RPMI8226 (cell line): Measurements from ENCODE around the gene BCL2L12.

Source experiments
- DNase-seq: peaks from one replicate; pipeline ENCODE4 v3.0.0-alpha.2; 2015

BCL2L12 gene

DNA sequence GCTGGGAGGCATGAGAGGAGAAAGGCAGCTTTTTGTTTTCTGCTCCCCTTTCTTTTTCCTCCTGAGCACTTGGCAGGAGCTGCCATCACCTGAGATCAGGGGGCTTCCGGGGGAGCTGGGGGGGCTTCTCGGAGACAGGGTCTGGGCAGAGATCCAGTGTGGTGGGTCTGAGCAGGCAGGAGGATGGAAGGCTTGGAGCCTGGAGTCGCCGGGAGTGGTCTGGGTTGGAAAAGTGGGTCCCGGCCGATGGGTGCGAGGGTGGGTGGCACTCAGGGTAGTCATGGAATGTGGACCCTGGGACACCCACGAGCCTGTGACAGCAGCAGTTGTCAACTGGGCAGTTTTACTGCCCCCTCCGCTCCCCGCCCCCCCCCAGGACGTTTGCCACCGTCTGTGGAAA lies 21.4 kb downstream of the BCL2L12 start:
- DNase-seq = no peak

DNA sequence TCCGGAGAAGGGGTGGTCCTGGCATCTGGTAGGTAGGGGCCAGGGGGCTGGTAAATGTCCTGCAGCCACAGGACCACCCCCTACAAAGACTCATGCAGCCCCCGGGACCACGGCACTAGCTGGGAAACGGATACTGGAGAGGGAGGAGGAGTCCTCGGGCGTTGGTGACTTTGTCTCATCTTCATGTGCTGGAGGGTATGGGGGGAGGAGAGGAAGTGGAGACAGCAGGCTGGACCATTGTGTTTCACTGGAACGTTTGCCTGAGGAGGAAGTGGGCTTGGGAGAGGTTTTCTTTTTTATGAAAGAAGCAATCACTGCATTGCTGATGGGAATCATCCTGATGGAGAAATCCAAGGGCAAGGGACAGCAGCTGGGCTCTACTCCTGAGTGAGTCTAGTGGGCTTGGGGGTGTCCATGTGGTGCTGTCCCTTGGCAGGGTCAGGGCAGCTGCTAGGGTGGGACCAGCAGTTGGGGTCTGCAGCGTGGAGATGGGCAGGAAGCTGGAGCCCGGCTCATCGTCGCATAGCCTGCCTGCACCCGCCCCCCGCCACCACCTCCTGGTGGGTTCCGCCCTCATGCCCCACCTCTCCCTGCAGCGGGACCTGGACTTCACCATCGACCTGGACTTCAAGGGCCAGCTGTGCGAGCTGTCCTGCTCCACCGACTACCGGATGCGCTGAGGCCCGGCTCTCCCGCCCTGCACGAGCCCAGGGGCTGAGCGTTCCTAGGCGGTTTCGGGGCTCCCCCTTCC lies 22.0 kb downstream of the BCL2L12 start:
- no peak for DNase-seq

DNA sequence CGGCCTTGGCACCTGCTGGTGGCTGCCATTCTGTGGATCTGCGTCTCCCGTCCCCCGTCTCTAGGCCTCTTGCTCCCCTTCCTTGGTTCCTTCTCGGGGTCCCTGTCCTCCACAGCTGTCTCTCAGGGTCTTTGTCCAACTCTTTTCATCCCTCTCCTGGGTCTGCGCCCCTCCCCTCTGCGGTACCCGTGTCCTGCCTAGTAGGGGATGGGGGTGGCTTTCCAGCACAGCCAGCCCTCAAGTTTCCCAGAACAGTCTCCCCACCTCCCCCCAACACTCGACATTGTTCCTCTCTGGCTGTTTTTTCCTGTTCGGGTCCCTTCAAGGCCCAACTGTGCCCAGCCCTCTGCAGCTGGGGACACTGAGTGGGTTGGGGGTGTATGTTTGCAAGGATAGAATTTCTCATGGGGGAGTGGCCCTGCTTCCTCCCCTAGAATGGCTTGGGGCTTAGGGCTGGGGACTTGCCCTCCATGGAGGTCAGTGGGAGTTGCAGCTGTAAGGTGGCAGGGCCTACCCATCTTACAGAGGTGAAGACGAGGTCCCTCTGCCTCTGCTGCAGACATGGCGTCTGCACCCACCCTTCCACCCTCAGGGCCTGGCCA lies 22.9 kb downstream of the BCL2L12 start:
- no peak for DNase-seq

DNA sequence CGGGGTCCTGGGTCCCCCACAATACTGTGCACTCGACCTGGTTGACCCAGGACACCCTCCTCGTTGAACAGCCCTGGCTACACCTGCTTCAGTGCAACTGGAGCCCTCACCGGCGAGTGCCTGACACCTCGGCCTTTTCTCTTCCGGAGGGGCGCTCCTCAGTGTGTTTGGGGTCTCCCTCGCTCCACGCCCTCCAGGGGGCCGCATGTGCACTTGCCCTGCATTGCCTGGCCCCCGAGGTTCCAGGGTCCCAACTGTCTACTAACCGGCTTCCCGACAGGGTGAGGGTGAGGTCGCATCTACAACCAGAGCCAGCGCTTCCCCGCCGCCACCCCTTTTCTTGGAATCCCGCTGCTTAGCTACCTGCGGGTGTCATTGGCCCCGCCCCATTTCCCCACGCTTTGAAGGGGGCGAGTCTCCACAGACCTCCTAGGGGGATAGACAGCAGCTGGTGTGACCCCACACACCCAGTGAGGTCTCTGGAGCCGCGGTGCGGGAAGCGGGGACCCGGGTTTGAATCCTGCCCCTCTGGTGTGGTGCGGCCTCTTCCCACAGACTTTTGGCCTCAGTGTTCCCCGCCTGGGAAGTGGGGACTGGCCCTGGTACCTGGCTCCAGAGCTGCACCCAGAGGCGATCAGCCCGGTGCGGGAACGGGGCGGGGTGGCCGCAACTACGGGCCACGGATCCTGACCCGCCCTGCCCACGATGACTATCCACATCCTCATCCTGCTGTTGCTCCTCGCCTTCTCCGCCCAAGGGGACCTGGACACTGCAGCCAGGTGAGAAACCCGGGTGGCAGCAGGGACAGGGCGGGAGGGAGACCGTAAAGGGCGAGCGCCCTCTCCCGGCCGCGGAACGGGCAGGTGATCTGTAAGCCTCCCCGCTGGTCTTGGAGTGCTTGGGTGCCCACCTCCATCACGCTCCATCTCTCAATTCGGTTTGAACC lies 23.7 kb downstream of the BCL2L12 start, which contains the start of gene ADM5:
Gene ADM5, plus strand, starts transcription at position 462 of the 946 bp plus-strand sequence. Its CDS starts 244 bp downstream, at position 706.
- DNase-seq = no peak

DNA sequence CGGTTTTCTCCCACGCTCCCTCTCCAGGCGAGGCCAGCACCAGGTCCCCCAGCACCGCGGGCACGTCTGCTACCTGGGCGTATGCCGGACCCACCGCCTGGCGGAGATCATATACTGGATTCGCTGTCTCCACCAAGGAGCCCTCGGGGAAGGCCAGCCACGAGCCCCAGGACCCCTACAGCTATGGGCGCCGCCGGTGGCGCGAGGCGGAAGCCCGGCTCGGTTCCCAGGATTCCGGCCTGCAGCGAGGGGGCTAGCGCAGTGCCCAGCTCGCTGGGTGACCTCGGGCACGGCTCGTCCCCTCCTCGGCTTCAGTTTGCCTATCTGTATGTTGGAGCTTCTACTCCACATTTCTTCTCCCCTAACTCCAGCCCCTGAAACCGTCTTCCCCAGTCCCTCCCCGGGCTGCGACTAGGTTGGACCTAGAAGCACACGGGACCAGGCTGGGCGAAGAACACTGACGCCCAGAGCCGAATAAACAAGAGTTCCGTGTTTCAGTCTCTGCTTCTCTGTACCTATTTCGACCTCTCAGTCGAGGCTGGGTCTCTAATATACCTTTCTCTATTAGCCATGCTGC lies 24.4 kb downstream of the BCL2L12 start:
- no peak for DNase-seq

DNA sequence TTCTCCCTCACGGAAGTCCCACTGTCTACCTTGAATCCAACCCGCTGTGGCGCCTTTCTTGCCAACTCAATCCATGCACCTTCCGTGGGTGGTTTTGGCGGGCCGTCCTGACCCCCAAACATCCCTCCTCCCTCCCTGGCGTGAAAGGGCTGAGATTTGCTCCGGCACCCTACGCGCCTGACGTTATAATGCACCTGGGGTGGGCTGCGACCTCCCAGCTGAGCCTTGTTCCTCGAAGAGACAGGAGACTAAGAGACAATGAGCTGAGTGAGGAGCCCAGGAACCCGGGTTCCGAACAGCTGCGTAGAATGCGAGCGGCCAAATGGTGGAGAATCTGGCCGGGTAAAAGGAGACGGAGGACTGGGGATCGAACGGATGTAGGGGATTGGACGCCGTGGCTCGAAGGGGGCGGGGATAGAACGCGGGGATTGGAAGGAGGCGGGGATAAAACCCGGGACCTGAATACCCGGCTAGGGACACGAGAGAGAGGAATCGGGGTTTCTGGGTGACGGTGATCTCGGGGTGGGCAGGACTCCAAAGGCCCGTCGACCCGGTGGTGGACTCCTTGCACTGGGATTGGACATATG lies 25.0 kb downstream of the BCL2L12 start, which contains the start of gene CPT1C:
Gene CPT1C, plus strand, starts transcription at position 461 of the 587 bp plus-strand sequence. CDS start 1,137 bp downstream, outside the sequence.
- DNase-seq = no peak

DNA sequence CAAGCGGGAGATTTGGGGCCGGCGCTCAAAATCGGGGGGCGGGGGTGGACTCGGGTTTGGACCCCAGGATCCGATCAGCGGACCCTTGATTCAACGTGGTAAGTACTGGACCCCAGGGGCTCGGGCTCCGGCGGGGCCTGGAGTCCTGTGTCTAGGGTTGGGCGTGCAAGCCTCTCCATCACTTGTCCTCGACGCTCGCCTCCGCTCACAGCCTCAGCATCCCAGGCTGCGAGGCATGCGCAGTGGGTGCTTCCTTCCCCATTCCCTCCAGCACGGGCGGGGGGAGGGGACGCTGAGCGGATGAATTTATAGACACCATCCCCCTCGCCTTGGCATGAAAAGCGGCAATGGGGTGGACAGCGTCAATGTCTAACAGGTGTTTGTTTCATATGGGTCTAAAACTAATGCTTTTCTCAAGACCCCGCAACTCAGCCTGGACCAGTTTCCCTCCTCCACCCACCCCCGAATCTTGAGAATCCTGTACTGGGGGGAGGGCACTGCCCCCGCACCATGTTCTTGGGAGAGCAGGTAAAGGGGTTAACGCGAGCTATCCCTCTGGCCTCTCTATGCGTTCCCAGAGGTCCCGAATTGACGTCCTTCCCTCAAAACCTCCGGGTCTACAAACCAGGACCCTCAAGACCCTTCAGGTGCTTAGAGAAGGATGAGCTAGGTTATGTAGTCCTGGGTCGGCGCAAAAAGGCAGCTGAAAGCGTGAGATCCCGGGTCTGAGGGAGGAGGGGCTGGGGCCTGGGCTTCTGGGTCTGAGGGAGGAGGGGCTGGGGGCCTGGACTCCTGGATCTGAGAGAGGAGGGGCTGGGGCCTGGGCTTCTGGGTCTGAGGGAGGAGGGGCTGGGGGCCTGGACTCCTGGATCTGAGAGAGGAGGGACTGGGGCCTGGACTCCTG lies 25.8 kb downstream of the BCL2L12 start:
- DNase-seq = no peak

DNA sequence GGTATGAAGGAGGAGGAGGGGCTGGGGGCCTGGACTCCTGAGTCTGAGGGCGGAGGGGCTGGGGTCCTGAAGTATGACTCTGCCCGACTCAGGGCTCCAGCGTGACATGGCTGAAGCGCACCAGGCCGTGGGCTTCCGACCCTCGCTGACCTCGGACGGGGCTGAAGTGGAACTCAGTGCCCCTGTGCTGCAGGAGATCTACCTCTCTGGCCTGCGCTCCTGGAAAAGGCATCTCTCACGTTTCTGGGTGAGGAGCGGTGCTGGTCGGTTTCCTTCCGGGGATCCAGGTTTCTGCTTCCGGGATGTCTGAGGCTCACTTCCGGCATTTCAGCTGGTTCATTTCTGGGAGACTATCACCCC lies 26.4 kb downstream of the BCL2L12 start:
- no peak for DNase-seq

DNA sequence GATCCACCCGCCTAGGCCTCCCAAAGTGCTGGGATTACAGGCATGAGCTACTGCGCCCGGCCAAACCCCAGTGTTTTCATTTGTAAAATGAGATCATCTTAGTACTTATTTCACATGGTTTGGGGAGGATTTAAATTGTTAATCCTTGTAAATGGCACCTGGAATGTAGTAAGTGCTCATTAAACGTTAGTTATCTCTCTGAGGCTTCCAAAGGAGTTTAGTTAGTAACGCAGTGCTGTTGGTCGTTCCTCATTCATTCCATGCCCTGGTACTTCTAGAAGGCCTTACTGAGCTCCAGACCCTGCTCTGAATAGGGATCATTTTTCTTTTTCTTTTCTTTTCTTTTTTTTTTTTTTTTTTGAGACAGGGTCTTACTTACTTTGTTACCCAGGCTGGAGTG lies 30.4 kb downstream of the BCL2L12 start:
- no peak for DNase-seq

DNA sequence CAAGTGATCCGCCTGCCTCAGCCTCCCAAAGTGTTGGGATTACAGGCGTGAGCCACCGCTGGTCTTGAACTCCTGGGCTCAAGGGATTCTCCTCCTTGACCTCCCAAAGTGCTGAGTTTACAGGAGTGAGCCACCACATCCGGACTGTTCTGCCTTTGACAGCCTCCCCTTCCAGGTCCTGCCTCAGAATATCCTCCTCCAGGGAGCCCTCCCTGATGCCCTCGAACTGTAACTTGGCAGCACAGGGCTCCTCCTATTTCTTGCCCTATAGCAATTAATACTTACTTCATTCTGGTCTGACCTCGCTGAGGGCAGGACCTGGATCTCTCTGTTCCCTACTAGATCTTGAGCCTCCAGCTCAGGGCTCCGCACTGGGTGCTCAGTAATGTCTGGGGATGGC lies 31.1 kb downstream of the BCL2L12 start:
- no peak for DNase-seq

DNA sequence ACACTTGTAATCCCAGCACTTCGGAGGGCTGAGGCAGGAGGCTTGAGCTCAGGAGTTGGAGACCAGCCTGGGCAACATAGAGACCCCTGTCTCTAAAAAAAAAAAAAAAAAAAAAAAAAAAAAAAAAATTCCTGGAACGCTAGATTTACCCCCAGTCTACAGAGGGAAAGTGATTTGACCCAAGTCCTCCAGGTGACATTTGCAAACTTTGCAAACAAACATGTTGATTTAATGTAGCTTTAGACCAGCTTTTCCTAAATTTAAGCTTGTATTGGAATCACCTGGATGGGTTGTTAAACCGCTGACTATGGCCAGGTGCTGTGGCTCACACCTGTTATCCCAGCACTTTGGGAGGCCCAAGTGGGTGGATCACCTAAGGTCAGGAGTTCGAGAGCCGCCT lies 33.6 kb downstream of the BCL2L12 start:
- no peak for DNase-seq

DNA sequence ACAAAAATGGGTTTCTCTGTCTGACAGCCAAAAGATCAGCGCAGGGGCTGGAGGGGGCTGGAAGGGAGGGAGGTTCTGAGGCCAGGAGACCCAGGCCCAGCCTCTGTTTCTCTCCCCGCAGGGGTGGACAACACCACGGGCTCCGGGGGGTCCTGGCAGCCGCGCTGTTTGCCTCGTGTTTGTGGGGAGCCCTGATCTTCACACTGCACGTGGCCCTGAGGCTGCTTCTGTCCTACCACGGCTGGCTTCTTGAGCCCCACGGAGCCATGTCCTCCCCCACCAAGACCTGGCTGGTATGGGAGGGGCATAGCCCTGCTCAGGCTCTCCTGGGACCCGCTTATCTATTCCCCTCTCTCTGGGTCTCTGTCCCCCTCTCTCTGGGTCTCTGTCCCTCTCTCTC lies 34.8 kb downstream of the BCL2L12 start:
- no peak for DNase-seq

DNA sequence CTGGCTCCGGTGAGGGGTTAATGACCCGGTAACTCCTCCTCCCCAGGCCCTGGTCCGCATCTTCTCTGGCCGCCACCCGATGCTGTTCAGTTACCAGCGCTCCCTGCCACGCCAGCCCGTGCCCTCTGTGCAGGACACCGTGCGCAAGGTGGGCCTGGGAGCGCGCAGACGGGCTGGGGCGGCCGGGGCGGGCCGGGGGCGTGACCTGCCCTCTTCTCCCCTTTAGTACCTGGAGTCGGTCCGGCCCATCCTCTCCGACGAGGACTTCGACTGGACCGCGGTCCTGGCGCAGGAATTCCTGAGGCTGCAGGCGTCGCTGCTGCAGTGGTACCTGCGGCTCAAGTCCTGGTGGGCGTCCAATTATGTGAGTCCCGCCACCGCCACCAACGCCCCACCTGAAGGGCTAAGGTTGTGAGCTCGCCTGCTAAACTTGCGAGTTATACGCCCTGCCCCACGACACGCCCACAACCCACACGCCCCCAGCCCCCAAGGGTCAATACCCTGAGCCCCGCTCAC lies 35.6 kb downstream of the BCL2L12 start:
- DNase-seq = no peak

DNA sequence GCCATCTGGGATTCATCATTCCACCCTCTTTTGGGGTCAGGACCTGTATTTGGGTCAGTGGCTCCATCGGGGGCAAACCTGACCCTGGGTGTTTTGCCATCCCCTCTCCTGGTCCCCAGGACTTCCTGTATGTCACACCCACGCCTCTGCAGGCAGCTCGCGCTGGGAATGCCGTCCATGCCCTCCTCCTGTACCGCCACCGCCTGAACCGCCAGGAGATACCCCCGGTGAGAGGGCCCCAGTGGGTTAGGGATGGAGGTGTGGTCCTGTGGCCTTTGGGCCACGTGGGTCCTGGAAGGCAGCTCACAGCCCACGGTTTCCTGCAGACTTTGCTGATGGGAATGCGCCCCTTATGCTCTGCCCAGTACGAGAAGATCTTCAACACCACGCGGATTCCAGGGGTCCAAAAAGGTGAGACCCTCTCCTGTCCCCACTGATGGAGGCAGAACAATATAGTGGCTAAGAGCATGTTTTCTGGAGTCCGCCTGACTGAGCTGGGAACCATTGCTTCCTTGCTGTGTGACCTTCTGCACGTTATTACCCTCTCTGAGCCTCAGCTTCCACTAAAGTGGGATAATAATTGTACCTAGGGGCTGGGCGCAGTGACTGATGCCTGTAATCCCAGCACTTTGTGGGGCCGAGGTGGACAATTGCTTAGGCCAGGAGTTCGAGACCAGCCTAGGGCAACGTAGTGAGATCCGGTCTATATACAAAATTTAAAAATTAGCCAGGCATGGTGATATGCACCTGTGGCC lies 39.3 kb downstream of the BCL2L12 start:
- DNase-seq = no peak

DNA sequence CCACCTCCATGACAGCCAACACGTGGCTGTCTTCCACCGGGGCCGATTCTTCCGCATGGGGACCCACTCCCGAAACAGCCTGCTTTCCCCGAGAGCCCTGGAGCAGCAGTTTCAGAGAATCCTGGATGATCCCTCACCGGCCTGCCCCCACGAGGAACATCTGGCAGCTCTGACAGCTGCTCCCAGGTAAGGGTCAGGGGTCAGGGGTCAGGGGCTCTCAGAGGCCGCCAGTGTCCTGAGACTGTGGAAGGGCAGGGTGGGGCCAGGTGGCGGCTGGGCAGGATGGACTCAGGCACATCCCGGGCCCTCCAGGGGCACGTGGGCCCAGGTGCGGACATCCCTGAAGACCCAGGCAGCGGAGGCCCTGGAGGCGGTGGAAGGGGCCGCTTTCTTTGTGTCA lies 40.2 kb downstream of the BCL2L12 start:
- no peak for DNase-seq

DNA sequence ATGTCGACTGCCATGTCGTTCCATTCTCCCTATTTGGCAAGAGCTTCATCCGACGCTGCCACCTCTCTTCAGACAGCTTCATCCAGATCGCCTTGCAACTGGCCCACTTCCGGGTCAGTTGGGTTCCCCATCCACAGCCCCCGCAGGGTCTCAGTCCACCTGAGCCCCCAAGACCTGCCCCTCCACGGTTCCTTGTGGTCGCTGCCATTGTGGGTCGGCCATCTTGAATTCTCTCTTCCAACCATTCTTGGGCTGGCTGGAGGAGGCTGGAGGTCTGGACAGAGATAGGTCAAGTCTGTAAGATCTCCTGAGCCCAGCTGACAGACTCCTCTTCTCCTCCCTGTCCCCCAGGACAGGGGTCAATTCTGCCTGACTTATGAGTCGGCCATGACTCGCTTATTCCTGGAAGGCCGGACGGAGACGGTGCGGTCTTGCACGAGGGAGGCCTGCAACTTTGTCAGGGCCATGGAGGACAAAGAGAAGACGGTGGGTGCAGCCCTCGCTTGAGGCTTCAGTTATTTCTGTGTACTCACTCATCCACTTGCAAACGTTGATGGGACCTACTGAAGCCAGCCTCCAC lies 44.7 kb downstream of the BCL2L12 start:
- no peak for DNase-seq

DNA sequence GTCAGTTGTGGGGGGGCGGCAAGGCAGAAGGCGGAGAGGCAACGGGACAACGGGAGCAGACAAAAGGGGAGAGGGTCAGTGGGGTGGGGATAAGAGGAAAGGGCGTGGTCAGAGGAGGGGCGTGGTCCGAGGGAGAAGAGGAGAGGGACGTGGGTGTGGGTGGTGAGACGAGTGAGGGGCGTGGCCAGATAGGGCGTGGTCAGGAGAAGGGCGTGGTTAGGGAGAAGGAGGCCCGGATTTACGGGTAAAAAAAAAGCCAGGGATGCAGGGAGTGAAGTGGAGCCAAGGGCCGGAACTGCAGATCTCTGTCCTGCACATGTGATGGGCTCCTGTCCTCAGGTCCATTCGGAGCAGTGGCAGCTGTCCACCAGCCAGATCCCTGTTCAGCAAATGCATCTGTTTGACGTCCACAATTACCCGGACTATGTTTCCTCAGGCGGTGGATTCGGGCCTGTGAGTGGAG lies 46.7 kb downstream of the BCL2L12 start:
- DNase-seq = no peak

DNA sequence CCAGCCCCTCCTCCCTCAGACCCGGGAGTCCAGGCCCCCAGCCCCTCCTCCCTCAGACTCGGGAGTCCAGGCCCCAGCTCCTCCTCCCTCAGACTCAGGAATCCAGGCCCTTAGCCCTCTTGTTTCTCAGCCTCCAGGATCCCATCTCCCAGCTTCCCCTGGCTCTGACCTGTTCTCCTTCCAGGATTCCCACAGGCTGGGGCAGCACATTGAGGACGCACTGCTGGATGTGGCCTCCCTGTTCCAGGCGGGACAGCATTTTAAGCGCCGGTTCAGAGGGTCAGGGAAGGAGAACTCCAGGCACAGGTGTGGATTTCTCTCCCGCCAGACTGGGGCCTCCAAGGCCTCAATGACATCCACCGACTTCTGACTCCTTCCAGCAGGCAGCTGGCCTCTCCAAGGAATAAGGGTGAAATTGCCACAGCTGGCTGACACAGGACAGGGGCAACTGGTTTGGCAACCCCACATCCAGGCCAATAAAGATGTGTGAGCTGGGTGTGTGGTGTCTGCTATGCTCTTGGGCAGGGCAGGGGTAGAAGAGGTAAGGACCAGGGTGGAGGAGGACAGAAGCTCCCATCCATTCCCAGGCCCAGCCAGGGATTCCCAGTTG lies 47.6 kb downstream of the BCL2L12 start:
- DNase-seq = no peak

DNA sequence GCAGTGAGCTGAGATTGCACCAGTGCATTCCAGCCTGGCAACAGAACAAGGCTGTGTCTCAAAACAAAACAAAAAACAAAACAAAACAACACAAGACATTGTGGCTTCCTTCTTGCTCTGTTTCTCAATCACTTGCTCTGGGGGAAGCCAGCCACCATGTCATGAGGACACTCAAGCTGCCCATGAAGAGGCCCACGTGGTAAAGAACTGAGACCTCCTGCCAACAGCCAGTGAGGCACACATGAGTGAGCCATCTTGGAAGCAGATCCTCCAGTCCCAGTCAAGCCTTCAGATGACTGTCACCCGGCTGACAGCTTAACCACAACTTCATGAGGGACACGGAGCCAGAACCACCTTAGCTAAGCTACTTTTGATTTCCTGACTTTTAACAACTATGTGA lies 50.4 kb downstream of the BCL2L12 start:
- no peak for DNase-seq

DNA sequence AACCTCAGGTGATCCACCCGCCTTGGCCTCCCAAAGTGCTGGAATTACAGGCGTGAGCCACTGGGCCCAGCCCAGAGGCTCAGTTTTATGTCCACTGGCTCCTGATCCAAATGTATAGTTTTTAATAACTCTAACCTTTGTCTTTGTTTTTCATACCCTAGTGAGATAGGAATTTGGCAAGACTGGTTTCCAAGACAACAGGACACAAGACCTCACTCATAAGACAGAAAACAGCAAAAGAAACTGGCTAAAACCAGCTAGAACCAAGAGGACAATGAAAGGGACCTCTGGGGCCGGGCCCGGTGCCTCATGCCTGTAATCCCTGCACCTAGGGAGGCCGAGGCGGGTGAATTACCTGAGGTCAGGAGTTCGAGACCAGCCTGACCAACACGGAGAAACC lies 52.8 kb downstream of the BCL2L12 start:
- DNase-seq = no peak
